ENCODE data around the gene CD207. TPM values are rescaled to one million over a fixed set of nuclear protein-coding genes. Genes with fewer than 3 reads are reported as not detected.
A peak's percentile ranks its signal among the peaks of the same experiment; 100 is the strongest.

The CD207 gene
- total RNA-seq, 1 donor from 2014 or later = 0.41 TPM

GRCh38 chr2:70831861-70832260 lies 3.8 kb downstream of the CD207 start:
- intact Hi-C loops (cut with DNase I) = no loop called here
- DNase-seq (ENCODE audit: missing footprints) = no peak
- ATAC-seq = no peak

DNA sequence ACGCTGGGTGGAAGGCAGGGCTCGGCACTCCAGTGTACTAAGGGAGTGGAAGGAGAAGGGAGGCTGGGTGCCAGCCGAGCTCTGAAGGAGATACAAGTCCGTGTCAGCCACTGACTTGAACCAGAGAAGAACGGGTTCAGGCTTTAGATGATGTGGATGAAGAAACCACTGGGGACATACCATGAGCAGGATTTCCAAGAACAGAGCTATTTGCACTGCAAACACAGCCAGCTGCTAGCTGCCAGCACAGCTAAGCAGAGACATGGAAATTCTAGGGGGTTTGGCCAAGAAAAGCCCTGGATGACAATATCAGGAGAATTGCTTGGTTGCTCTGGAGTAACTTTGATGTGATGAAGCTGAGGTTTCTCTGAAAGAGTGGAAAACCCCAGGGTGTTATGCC lies 5.2 kb downstream of the CD207 start:
- DNase-seq (ENCODE audit: missing footprints) = no peak
- peak; percentile 60 for ATAC-seq
- intact Hi-C loops (cut with DNase I) = no loop called here

DNA sequence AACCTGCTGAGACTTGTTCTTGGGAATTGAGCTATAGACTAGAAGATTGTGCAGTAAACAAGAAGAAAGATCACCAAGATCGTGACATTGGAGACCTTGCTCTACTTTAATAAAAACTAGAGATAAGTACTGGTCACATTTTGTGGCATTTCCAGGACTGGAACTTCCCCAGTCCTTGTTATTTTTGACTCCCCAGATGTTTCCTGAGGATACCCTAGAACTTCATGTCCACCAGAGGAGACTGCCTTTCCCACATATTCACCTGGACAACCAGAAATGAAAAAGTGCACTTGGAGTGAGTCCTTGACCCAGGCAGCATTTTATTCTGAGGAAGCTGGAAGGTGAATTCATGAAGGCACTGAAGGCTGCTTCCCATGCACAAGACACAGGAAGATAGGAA lies 5.7 kb downstream of the CD207 start:
- no peak for DNase-seq (ENCODE audit: missing footprints)
- intact Hi-C loops (cut with DNase I) = no loop called here
- no peak for ATAC-seq

- DNase-seq (ENCODE audit: missing footprints) = no peak
- no peak for ATAC-seq
- intact Hi-C loops (cut with DNase I) = no loop called here
These were observed 6.4 kb downstream of the CD207 start for GRCh38 chr2:70828914-70829824.

- no peak for ATAC-seq
- intact Hi-C loops (cut with DNase I) = no loop called here
- no peak for DNase-seq (ENCODE audit: missing footprints)
These were observed 7.5 kb downstream of the CD207 start for GRCh38 chr2:70828115-70828514.

- intact Hi-C loops (cut with DNase I) = no loop called here
- DNase-seq (ENCODE audit: missing footprints) = no peak
- no peak for ATAC-seq
These were observed 8.2 kb downstream of the CD207 start for GRCh38 chr2:70827388-70827787.

DNA sequence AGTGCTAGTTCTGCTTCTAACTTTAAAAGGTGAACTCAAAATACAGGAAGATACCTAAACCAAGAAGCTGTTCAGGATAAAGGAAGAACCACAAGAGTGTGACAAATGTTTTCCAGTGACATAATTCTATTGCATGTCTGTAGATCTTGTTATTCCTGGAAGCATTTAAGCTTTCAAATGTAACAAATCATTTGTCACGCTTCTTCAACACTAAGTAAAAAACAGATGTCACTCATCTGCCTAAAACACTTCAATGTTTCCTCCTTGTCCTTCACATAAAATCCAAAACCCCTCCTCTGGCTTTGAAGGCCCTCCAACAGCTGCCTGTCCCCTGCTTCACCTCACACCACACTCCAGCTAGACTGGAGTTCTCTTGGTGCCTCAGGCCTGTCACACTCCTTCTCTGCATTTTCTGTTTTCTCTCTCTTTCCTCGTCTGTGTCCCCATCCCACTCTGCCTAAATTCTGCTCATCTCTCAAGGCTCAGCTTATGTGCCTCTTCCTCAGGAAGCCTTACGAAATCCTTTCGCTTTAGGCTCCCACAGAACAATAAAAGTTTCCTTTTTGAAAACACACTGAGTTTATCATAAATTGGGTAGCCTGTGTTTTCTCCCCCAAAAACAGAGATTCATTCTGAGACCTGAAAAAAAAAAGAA lies 8.8 kb downstream of the CD207 start:
- intact Hi-C loops (cut with DNase I) = no loop called here
- ATAC-seq (no peak), DNase-seq (ENCODE audit: missing footprints) (no peak)

DNA sequence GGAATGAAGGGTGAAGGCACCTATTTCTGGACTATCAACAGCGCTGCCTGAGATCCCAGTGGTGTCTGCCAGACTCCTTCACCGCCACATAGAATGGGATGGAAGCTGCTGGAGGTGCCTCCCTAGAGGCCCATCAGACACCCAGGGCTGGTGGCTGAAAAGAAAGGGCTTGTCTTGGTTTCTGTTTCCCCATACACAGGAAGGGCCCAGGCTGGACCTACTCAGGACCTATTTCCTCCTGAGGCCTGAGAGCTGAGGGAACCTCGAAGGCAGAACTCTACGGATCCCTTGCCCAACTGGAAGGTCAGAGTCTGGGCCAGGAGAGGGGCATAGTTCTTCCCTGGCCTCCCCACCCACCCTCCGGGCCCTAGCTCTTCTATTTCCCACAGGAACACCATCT lies 12.4 kb downstream of the CD207 start:
- no peak for ATAC-seq
- intact Hi-C loops (cut with DNase I) = no loop called here

GRCh38 chr2:70822843-70823242 lies 12.8 kb downstream of the CD207 start:
- no peak for ATAC-seq
- DNase-seq (ENCODE audit: missing footprints) = no peak
- intact Hi-C loops (cut with DNase I) = no loop called here

More for the DNA sequence above, 12.4 kb downstream of the CD207 start:
- DNase-seq (ENCODE audit: missing footprints) = no peak

DNA sequence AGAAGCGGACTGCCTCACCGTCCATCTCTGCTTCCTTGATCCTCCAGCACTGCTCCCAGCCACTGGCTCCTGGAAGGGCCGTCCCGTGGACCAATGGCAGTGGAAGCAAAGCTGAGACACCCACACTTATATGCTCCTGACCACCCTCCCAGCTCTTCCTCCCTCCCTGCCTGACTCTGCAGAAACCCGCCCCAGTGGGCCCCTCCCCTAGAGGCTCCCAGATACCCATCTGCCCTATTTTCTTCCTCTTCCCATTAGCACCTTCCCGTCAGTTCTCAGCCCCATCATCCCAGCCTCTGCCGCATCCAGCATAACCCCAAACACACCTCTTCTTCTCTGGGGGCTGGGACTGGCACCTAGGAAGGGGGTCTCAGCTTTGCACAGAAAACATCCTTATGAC lies 15.1 kb downstream of the CD207 start, which contains the start of gene CLEC4F:
TSS of gene CLEC4F (minus strand) at position 101 of the 400 bp plus-strand sequence. CDS start at position 25, 76 bp downstream.
- DNase-seq (ENCODE audit: missing footprints) (no peak), ATAC-seq (no peak)
- intact Hi-C loops (cut with DNase I) = no loop called here

GRCh38 chr2:70817284-70817954 lies 18.2 kb downstream of the CD207 start:
- intact Hi-C loops (cut with DNase I) = no loop called here
- DNase-seq (ENCODE audit: missing footprints) = no peak
- no peak for ATAC-seq

DNA sequence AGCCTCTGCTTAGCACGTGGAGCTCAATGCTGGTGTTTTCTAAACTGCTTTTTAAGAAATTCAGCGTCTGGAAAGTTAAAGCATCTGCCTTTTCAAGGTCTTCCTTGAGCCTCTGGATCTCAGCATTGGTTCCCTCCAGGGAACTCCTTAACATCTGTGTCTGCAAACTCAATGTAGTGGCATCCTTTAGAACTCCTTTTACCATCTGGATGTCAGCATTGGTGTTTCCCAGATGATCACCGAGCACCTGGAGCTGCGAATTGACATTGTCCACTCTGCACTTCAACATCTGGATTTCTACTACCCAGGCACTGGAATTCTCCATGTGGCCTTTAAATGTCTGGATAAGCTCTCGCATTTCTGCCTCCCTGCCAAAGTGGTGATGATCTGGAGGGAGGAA lies 18.9 kb downstream of the CD207 start:
- intact Hi-C loops (cut with DNase I) = no loop called here
- DNase-seq (ENCODE audit: missing footprints) = no peak
- no peak for ATAC-seq

DNA sequence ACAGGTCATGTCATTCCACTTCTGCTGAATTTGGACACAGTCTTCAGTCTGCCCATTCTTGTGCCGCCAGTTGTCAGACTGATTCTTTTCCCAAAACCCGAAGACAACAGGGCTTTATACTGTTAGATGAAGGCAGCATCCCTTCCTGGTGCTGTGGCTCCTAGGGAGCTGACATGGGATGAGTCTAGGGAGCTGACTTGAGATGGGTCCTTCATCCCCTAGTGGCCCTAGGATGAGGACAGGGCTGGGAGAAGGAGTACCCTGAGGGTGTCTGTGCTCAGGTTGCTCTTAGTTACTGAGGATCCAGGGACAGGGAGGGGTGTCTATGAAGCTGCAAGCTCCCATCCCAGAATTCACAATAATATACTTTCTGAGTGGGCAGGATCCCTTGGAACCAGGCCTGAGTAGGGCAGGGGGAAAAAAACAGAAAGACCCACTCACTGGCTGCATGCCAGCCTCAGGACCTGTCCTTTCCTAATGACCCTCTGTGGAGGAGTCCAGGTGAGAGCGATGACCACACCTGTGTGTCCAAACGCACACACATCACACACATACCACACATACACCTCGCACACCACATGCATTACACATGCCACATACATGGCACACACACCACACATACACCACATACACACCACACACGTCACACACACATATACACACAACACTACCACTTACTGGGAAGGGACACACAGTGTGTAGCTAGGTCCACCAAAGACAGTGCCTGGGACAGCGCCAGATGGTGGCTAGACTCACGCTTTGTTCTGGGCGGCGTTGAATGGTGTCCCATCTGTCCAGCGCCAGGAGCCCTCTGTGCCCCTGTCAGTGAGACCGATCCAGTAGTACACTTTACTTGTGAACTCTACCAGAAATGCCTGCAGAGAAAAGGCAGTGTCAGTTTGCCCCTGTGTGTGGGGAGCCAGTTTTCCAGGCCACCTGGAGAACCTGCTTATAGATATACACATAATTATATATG lies 26.3 kb downstream of the CD207 start:
- no peak for ATAC-seq
- intact Hi-C loops (cut with DNase I) = no loop called here
- no peak for DNase-seq (ENCODE audit: missing footprints)

DNA sequence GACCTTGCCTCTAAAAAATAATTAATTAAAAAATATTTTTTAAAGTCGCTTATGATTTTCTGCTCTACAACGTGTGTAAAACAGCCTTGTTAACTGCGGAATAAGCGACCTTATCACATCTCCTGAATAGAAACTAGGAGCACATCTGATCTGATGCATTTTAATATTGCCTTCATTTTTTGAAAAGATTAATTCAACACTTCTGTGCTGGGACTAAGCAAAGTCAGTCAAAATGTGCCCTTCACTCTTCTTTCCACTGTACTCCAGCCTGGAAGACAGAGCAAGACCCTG lies 27.8 kb downstream of the CD207 start:
- ATAC-seq (no peak), DNase-seq (ENCODE audit: missing footprints) (no peak)
- intact Hi-C loops (cut with DNase I) = no loop called here

DNA sequence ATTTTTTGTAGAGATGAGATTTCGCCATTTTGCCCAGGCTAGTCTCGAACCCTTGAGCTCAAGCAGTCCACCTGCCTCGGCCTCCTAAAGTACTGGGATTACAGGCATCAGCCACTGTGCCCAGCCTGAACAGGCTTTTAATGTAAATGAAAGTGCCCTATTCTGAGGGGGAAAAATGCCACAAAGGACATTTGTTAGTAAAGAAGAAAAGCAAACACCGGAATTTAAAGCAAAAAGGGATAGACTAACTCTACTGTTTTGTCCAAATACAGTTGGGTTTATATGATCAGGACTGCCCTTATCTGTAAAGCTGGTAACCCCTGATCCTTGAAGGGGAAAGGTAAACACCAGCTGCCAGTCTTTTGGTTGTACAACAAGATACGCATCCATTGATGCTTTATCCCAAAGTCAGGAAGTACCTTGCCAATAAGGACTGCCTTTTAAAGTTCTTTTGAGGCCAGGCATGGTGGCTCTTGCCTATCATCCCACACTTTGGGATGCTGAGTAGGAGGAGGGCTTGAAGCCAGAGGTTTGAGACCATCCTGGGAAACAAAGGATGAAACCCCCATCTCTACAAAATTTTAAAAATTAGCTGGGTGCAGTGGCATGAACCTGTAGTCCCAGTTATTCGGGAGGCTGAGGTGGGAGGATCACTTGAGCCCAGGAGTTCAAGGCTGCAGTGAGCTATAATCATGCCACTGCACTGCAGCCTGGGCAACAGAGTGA lies 28.4 kb downstream of the CD207 start:
- intact Hi-C loops (cut with DNase I) = no loop called here
- no peak for DNase-seq (ENCODE audit: missing footprints)
- no peak for ATAC-seq

GRCh38 chr2:70806620-70807019 lies 29.0 kb downstream of the CD207 start:
- no peak for DNase-seq (ENCODE audit: missing footprints)
- intact Hi-C loops (cut with DNase I) = no loop called here
- ATAC-seq = no peak

- intact Hi-C loops (cut with DNase I) = no loop called here
- ATAC-seq (no peak), DNase-seq (ENCODE audit: missing footprints) (no peak)
These were observed 29.6 kb downstream of the CD207 start for GRCh38 chr2:70806013-70806412.

DNA sequence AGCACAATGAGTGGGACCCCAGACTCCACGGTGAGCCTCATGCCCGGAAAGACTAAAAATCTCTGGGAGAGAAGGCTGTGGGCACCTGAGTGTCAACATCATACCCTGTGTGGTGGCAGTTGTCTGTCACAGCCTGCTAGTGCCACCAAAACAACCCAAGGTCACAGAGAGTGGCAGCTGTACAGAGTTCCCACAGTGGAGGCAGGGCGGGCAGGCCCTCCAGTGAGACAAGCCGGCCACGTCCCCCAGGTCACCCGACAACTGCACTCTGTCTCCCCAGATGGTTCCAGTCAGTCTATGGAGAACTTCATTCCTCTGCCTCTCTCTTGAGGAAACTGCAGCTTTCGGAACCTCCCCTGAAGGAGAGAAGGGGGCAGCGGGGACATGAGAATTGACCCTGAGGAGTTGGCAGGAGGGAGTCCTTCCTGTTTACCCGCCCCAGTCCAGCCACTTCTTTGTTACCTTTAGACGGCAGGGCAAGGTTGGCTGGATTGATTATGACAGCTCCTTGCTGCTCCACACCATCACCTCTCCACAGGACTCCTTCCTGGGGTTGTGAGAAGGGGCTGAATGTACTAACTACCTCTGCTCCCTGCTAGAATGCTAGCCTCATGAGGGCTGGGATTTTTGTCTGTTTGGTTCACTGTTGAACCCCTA lies 33.9 kb downstream of the CD207 start:
- no peak for DNase-seq (ENCODE audit: missing footprints)
- intact Hi-C loops (cut with DNase I) = no loop called here

More for the DNA sequence above, 33.9 kb downstream of the CD207 start:
- ATAC-seq = no peak
